ENCODE data around the gene HRCT1. TPM values are rescaled to one million over a fixed set of nuclear protein-coding genes. Genes with fewer than 3 reads are reported as not detected.

HRCT1 gene
- total RNA-seq, 4 donors from 2014 or later = 23.9 to 60.2 (median 34.3) TPM

GRCh38 chr9:35951736-35952135 lies 45.7 kb downstream of the HRCT1 start:
- H3K4me3 ChIP-seq = no peak overlapping the region
- in situ Hi-C loops (cut with MboI; ENCODE audit: low pct_ligation_motif_present in 1 of 4, low pct_unique_long_range_greater_than_20kb in 1 of 4, low sequenced_read_pairs in 3 of 4) = loop anchor here in 2 of 4 donors (10.0 to 25.0 kb wide), 2 partner anchors 73 to 386 kb away; no protein-coding TSS in a partner anchor
- WGBS, 2 donors (ENCODE audit: low coverage in 1 of 2) = 10 to 59% methylated on average over 2 to 6 of the region's 6 CpGs
- peaks cover 0 to 35% (median 24%) of the 10 kb centered on the region in 4 donors for H3K4me1 ChIP-seq
- intact Hi-C loops (cut with DNase I; ENCODE audit: low total_unique reads) = no loop called here
- H3K9me3 ChIP-seq = no peaks in the 10 kb centered on the region
- DNase-seq = no peak
- TF ChIP-seq EP300 (IDR thresholded peaks at IDR 0.05; ENCODE audit: low read depth) (no peak), POLR2A (IDR thresholded peaks at IDR 0.05) (no peak), POLR2AphosphoS5 (IDR thresholded peaks at IDR 0.05) (no peak), CTCF (IDR thresholded peaks at IDR 0.05) (no peak)
- H3K36me3 ChIP-seq = no peaks in the 10 kb centered on the region
- no peaks in the 10 kb centered on the region for H3K27me3 ChIP-seq
- no peak overlapping the region for H3K27ac ChIP-seq

GRCh38 chr9:35952526-35953191 lies 46.7 kb downstream of the HRCT1 start:
- Histone ChIP-seq H3K4me3 (no peak overlapping the region), H3K27me3 (no peaks in the 10 kb centered on the region), H3K27ac (no peak overlapping the region), H3K9me3 (no peaks in the 10 kb centered on the region), H3K36me3 (no peaks in the 10 kb centered on the region), H3K4me1 (peaks cover 0 to 29% (median 21%) of the 10 kb centered on the region in 4 donors)
- intact Hi-C loops (cut with DNase I; ENCODE audit: low total_unique reads) (no loop called here), in situ Hi-C loops (cut with MboI; ENCODE audit: low pct_ligation_motif_present in 1 of 4, low pct_unique_long_range_greater_than_20kb in 1 of 4, low sequenced_read_pairs in 3 of 4) (loop anchor here in 2 of 4 donors (10.0 to 25.0 kb wide), 2 partner anchors 72 to 385 kb away; no protein-coding TSS in a partner anchor)
- 80 to 83% methylated on average over 6 of the region's 6 CpGs for WGBS, 2 donors (ENCODE audit: low coverage in 1 of 2)
- TF ChIP-seq POLR2AphosphoS5 (IDR thresholded peaks at IDR 0.05) (no peak), CTCF (IDR thresholded peaks at IDR 0.05) (no peak), POLR2A (IDR thresholded peaks at IDR 0.05) (no peak), EP300 (IDR thresholded peaks at IDR 0.05; ENCODE audit: low read depth) (no peak)
- no peak for DNase-seq

- TF ChIP-seq POLR2AphosphoS5 (IDR thresholded peaks at IDR 0.05) (no peak), POLR2A (IDR thresholded peaks at IDR 0.05) (no peak), CTCF (IDR thresholded peaks at IDR 0.05) (peak; percentile 85 to 89 (median 88))
- Histone ChIP-seq H3K27me3 (no peaks in the 10 kb centered on the region), H3K27ac (no peak overlapping the region), H3K36me3 (no peaks in the 10 kb centered on the region), H3K4me3 (no peak overlapping the region), H3K9me3 (no peaks in the 10 kb centered on the region), H3K4me1 (peaks cover 0 to 14% (median 5%) of the 10 kb centered on the region in 4 donors)
- intact Hi-C loops (cut with DNase I; ENCODE audit: low total_unique reads) = no loop called here
- peak; percentile 68 for DNase-seq
- in situ Hi-C loops (cut with MboI; ENCODE audit: low pct_ligation_motif_present in 1 of 4, low pct_unique_long_range_greater_than_20kb in 1 of 4, low sequenced_read_pairs in 3 of 4) = loop anchor here in 2 of 4 donors (10.0 to 25.0 kb wide), 2 partner anchors 70 to 382 kb away; no protein-coding TSS in a partner anchor
- WGBS, 2 donors (ENCODE audit: low coverage in 1 of 2) = 3 to 9% methylated on average over 4 to 6 of the region's 6 CpGs
Measured at GRCh38 chr9:35954942-35955546, 49.0 kb downstream of the HRCT1 start.

GRCh38 chr9:35956651-35957050 lies 50.6 kb downstream of the HRCT1 start:
- intact Hi-C loops (cut with DNase I; ENCODE audit: low total_unique reads) (no loop called here), in situ Hi-C loops (cut with MboI; ENCODE audit: low pct_ligation_motif_present in 1 of 4, low pct_unique_long_range_greater_than_20kb in 1 of 4, low sequenced_read_pairs in 3 of 4) (loop anchor here in 2 of 4 donors (10.0 to 25.0 kb wide), 2 partner anchors 68 to 381 kb away; no protein-coding TSS in a partner anchor)
- WGBS, 2 donors (ENCODE audit: low coverage in 1 of 2) = 77 to 79% methylated on average over 5 of the region's 5 CpGs
- H3K27me3 ChIP-seq = no peaks in the 10 kb centered on the region
- DNase-seq = no peak
- peaks cover 3 to 22% (median 15%) of the 10 kb centered on the region in 4 donors for H3K4me1 ChIP-seq
- no peak overlapping the region for H3K4me3 ChIP-seq
- no peak overlapping the region for H3K27ac ChIP-seq
- H3K9me3 ChIP-seq = no peaks in the 10 kb centered on the region
- no peaks in the 10 kb centered on the region for H3K36me3 ChIP-seq
- TF ChIP-seq POLR2A (IDR thresholded peaks at IDR 0.05) (no peak), EP300 (IDR thresholded peaks at IDR 0.05; ENCODE audit: low read depth) (no peak), POLR2AphosphoS5 (IDR thresholded peaks at IDR 0.05) (no peak), CTCF (IDR thresholded peaks at IDR 0.05) (no peak)
